HG03175 (cell line): ENCODE data around the gene VAC14.
"Not testable (repeated sequence)": the region's sequence is repeated elsewhere in the genome, so short reads cannot be mapped to it uniquely, and the experiment has no call there.

Source experiments
- ATAC-seq: cut with Tn5 transposase; IDR thresholded peaks from one replicate; pipeline ENCODE4 v1.9.1; 2021; ENCODE audit warnings: mild to moderate bottlenecking, moderate library complexity; ENCODE audit not compliant: unreplicated experiment

The VAC14 gene

DNA sequence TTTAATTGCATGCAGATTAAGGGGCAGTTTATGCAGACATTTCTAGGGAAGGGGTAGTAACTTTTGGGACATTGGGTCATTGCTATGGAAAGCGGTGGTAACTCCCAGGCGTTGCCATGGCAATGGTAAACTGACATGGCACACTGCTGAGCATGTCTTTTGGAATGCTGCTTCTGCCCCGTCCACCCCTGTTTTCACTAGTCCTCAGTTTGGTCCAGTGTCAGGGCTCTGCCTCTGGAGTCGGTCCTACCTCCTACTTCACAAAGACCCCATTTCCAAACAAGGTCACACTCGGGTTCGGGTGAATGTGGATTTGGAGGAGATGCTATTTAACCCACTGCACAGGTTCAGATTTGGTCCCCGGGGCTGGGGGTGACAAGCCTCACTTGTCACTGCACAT lies 151.7 kb downstream of the VAC14 start:
- ATAC-seq = no peak

DNA sequence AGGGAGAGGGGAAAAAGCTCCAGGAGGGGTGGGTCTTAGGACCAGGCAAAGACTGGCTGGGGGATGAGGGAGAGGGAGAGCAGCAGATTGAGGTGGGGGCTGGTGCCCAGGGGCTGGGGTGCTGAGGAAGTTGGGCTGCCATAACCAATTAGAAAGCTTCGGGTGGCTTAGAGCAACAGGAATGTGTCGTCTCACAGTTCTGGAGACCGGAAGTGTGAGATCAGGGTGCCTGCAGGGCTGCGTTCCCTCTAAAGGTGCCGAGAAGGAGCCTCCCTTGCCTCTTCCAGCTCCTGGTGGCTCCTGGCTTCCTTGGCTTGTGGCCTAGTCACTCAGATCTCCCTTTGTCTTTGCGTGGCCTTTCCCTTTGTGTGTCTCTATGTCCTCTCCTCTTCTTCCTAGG lies 152.4 kb downstream of the VAC14 start:
- no peak for ATAC-seq

DNA sequence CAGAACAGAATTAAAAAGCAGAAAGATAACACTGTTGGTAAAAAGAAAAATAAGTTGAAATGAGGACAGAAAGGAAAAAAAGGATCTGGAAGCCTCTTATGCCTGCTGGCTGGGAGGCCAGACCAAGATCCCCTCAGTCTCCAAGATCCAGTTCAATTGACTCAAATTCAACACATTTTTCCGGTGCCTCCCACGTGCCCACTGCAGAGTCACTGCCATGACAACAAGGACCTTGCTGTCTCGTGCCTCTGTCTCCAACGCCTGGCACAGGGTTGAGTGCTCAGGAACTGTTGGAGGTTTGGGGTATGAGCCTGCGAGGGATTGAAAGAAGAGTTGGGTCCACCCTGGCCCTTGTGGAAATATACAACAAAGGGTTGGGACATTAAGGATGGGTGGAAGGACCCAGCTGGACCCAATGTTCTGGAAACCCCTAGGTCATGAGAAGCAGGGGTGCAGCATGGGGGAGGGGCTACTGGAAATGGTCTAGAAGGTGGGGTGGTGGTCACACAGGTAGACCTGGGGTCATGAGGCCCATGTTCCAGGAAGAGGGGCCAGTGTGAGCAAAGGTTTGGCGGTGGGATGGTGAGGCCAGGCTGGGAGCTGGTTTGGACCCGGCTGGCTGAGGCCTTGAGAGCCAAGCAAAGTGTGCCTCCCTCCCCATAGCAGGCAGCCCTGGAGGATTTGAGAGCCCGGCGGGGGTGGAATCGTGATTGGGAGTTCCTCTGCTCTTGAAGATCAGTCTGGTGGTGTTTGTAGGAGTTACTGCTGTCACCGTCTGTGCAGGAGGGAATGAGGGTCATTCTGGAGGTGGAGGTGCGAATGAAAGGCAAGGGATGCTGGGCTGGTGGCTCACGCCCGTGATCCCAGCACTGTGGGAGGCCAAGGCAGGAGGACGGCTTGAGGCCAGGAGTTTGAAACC lies 153.3 kb downstream of the VAC14 start:
- no peak for ATAC-seq

DNA sequence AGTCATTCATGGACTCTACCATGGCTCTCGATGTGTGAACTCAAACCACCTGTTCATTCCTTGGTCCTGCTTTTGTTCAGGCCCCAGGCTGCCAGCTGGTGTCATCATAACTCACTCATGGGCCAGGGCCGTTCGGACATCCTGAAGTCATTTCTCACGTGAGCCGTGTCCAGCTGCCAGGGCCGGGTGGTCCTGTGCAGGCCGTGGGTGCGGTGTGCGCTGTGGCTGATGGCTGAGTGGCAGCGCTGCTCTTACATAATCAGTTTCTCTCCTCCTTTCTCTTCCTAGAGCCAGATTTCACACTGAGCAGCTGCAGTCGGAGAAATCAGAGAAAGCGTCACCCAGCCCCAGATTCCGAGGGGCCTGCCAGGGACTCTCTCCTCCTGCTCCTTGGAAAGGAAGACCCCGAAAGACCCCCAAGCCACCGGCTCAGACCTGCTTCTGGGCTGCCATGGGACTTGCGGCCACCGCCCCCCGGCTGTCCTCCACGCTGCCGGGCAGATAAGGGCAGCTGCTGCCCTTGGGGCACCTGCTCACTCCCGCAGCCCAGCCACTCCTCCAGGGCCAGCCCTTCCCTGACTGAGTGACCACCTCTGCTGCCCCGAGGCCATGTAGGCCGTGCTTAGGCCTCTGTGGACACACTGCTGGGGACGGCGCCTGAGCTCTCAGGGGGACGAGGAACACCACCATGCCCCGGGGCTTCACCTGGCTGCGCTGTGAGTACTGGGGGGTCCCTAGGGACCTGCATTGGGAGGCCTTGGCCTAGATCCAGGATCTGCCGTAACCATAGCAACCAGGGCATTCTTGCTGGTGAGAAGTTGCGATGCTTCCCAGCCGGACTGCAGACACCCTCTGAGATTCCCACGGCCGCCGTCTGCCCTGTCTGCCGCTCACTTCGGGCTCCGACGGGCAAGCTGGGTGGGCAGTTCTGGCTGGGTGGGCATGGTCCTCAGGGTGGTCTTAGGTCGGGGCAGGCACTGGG lies 154.4 kb downstream of the VAC14 start, which contains the start of gene IL34:
TSS of gene IL34 (plus strand) at position 300 of the 982 bp plus-strand sequence. CDS start at position 689, 389 bp downstream.
- ATAC-seq = no peak

DNA sequence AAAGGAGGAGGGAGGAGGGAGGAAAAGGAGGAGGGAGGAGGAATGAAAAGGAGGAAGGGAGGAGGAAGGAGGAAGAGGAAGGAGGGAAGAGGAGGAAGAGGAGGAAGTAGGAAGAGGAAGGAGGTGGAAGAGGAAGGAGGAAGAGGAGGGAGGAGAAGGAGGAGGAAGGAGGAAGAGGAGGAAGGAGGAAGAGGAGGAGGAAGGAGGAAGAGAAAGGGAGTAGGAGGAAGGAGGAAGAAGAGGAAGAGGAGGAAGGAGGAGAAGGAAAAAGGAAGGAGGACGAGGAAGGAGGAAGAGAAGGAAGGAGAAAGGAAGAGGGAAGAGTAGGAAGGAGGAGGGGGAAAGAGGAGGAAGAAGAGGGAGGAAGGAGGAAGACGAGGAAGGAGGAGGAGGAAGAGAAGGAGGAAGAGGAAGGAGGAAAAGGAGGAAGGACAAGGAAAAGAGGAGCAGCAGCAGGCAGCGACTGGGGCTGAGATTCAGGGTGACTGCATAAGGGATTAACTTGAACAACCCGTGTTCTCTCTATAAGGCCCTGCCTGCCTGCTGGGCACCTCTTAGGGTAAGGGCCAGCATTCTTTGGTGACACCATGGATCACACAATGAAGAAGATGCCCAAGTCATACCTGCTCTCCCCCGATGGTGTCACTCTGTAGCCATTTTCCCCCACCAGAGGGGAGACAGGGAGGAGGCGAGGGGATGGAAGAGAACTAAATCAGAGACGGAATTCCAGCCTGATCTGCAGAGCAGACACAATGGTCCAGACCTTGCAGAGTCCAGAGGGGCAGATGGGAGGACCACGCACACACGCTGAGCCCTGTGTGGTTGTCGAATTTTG lies 156.0 kb downstream of the VAC14 start:
- no peak for ATAC-seq

DNA sequence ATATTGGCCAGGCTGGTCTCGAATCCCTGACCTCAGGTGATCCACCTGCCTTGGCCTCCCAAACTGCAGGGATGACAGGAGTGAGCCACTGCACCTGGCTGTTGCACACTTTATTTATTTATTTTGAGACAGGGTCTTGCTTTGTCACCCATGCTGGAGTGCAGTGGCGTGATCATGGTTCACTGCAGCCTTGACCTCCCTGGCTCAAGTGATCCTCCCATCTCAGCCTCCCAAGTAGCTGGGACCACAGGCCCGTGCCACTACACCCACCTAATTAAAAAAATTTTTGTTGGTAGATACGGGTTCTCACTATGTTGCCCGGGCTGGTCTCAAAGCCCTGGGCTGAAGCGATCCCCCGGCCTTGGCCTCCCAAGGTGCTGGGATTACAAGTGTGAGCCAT lies 157.7 kb downstream of the VAC14 start:
- ATAC-seq = not testable (repeated sequence)

DNA sequence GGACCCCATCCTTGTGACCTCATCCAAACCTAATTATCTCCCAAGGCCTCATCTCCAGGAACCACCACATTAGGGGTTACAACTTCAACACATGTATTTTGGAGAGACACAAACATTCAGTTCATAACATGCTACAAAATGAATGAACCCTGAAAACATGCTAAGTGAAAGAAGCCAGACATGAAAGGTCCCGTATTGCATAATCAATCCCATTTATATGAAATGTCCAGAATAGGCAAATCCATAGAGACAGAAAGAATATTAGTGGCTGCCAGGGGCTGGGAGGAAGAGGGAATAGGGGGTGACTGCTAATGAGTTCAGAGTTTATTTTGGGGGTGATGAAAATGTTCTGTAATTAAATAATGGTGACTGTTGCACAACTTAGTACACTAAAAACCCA lies 158.3 kb downstream of the VAC14 start:
- ATAC-seq = no peak

DNA sequence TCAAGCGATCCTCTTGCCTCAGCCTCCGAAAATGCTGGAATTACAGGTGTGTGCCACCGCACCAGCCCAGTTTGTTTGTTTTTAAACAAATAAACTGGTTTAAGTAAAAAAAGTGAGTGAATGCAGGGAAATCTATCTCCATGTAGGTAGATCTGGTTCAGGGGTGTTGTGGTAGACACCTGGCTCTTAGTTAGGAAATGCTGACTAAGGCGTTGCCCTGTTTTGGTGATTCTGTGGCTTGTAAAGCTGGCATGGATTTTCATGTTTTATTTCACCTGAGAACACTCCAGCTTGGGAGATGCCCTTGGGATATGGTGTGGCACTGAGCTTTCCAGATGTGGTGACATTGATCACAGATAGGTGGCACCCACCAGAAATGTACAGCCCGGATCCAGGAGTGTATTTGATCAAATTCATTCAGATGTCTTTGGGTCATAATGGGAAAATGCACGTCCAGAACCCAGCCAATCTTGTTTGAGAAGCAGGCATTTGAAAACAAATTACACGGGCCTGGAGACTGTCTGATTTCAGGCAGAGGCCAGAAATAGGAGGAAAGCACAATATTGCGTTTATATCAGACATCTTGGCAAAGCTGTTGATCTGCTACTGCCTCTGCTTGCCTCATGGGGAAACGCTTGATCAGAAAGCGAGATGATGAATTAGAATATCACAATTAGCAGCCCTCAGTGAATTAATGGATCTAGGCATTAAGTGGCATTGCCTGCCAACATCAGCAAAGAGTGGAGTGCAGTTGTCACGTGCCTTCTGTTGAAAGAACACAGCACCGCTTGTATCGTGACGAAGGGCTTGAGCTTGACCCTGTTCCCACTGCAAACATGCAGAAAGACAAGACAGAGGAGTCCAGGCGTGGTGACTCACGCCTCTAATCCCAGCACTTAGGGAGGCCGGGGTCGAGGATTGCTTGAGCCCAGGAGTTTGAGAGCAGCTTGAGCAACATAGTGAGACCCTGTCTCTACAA lies 161.9 kb downstream of the VAC14 start:
- ATAC-seq = no peak
